Measurements from ENCODE around the gene ERICH4. TPM values are rescaled to one million over a fixed set of nuclear protein-coding genes. Genes with fewer than 3 reads are reported as not detected.

The ERICH4 gene
- total RNA-seq, 2 donors from 2014 or later: not detected

GRCh38 chr19:41435936-41436673 is 6.9 kb upstream of the ERICH4 start:
- Histone ChIP-seq H3K36me3 (peaks cover 16% of the 10 kb centered on the region), H3K27ac (no peak overlapping the region), H3K27me3 (replicated peaks; ENCODE audit: insufficient read depth) (no peaks in the 10 kb centered on the region), H3K4me1 (ENCODE audit: control insufficient read depth in 1 of 2, low read depth in 2 of 2) (peaks cover 3 to 9% of the 10 kb centered on the region in 2 donors), H3K4me3 (no peak overlapping the region), H3K9me3 (no peaks in the 10 kb centered on the region)
- DNase-seq (ENCODE audit: low spot score) (no peak), ATAC-seq (ENCODE audit: insufficient number of reproducible peaks, low FRiP score, low read depth) (no peak)
- TF ChIP-seq CTCF (IDR thresholded peaks at IDR 0.05): no peak

- no peak for TF ChIP-seq CTCF (IDR thresholded peaks at IDR 0.05)
- Histone ChIP-seq H3K4me1 (ENCODE audit: control insufficient read depth in 1 of 2, low read depth in 2 of 2) (peaks cover 3 to 9% of the 10 kb centered on the region in 2 donors), H3K4me3 (no peak overlapping the region), H3K27ac (no peak overlapping the region), H3K27me3 (replicated peaks; ENCODE audit: insufficient read depth) (no peaks in the 10 kb centered on the region), H3K9me3 (no peaks in the 10 kb centered on the region), H3K36me3 (peaks cover 16% of the 10 kb centered on the region)
- DNase-seq (ENCODE audit: low spot score): no peak
- ATAC-seq (ENCODE audit: insufficient number of reproducible peaks, low FRiP score, low read depth): no peak
Observed at GRCh38 chr19:41436674-41436951, 6.3 kb upstream of the ERICH4 start.

GRCh38 chr19:41437944-41438574 is 4.9 kb upstream of the ERICH4 start:
- no peak for DNase-seq (ENCODE audit: low spot score)
- peaks cover 10% of the 10 kb centered on the region for H3K36me3 ChIP-seq
- peaks cover 3 to 9% of the 10 kb centered on the region in 2 donors for H3K4me1 ChIP-seq (ENCODE audit: control insufficient read depth in 1 of 2, low read depth in 2 of 2)
- no peak overlapping the region for H3K4me3 ChIP-seq
- no peak for ATAC-seq (ENCODE audit: insufficient number of reproducible peaks, low FRiP score, low read depth)
- H3K9me3 ChIP-seq: no peaks in the 10 kb centered on the region
- no peak overlapping the region for H3K27ac ChIP-seq
- TF ChIP-seq CTCF (IDR thresholded peaks at IDR 0.05): no peak
- no peaks in the 10 kb centered on the region for H3K27me3 ChIP-seq (replicated peaks; ENCODE audit: insufficient read depth)

GRCh38 chr19:41439441-41440222 is 3.3 kb upstream of the ERICH4 start, which contains the start of gene DMAC2:
Gene DMAC2, minus strand, starts transcription at chr19:41439912. Its CDS starts 13 bp downstream, at chr19:41439899.
- Histone ChIP-seq H3K4me1 (ENCODE audit: control insufficient read depth in 1 of 2, low read depth in 2 of 2) (peaks cover 3 to 9% of the 10 kb centered on the region in 2 donors), H3K4me3 (peak within 1 kb of the TSS; percentile 100), H3K36me3 (peaks cover 8% of the 10 kb centered on the region), H3K27ac (peak within 1 kb of the TSS; percentile 94 to 100), H3K9me3 (no peaks in the 10 kb centered on the region), H3K27me3 (replicated peaks; ENCODE audit: insufficient read depth) (no peaks in the 10 kb centered on the region)
- ATAC-seq (ENCODE audit: insufficient number of reproducible peaks, low FRiP score, low read depth) (peak; percentile 94), DNase-seq (ENCODE audit: low spot score) (peak; percentile 96)
- no peak for TF ChIP-seq CTCF (IDR thresholded peaks at IDR 0.05)

GRCh38 chr19:41441321-41441945 is 1.5 kb upstream of the ERICH4 start:
- H3K27ac ChIP-seq: no peak overlapping the region
- DNase-seq (ENCODE audit: low spot score): no peak
- no peak overlapping the region for H3K4me3 ChIP-seq
- no peak for ATAC-seq (ENCODE audit: insufficient number of reproducible peaks, low FRiP score, low read depth)
- peaks cover 3 to 9% of the 10 kb centered on the region in 2 donors for H3K4me1 ChIP-seq (ENCODE audit: control insufficient read depth in 1 of 2, low read depth in 2 of 2)
- H3K27me3 ChIP-seq (replicated peaks; ENCODE audit: insufficient read depth): no peaks in the 10 kb centered on the region
- H3K36me3 ChIP-seq: peaks cover 4% of the 10 kb centered on the region
- no peak for TF ChIP-seq CTCF (IDR thresholded peaks at IDR 0.05)
- H3K9me3 ChIP-seq: no peaks in the 10 kb centered on the region
